Stomach (tissue), 4 donors: Measurements from ENCODE around the gene DLGAP1.

Experiments
- POLR2A ChIP-seq, 4 donors: fragments of 450-650 bp; IDR thresholded peaks; one replicate each; pipeline ENCODE4 v1.6.1; 2016; ENCODE audit warnings: antibody characterized with exemption in 4 of 4, control low read depth in 2 of 4, mild to moderate bottlenecking in 1 of 4, moderate library complexity in 1 of 4
- TF ChIP-seq, protein P1 (sequence below), 7 experiments: fragments of 450-650 bp in 4 of 7; fragments of 200-600 bp in 3 of 7; sonication (generic) in 3 of 7; IDR thresholded peaks; one replicate each; pipeline ENCODE4 v1.5.1; 2016 to 2019; ENCODE audit warnings: antibody characterized with exemption in 7 of 7, control low read depth in 2 of 7, mild to moderate bottlenecking in 1 of 7

DNA sequence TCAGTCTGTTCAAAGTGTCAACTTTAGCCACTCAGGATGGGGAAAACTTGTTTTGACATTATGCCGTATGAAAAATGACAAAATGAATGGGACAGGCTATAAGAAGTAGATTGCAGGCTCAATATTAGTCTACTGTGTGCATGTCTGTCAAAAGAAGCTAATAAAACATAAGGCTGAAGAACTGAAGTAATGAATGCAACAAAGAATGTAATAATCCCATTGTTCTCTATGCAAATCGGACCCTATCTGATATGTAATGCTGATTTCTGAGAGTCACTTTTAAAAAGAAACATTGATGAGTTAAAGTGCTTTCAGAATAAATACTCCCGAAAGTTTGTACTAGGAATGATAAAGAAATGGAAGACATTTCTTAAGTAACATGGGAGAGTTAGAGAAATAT is 172.2 kb downstream of the DLGAP1 start:
- TF ChIP-seq, protein P1, sequence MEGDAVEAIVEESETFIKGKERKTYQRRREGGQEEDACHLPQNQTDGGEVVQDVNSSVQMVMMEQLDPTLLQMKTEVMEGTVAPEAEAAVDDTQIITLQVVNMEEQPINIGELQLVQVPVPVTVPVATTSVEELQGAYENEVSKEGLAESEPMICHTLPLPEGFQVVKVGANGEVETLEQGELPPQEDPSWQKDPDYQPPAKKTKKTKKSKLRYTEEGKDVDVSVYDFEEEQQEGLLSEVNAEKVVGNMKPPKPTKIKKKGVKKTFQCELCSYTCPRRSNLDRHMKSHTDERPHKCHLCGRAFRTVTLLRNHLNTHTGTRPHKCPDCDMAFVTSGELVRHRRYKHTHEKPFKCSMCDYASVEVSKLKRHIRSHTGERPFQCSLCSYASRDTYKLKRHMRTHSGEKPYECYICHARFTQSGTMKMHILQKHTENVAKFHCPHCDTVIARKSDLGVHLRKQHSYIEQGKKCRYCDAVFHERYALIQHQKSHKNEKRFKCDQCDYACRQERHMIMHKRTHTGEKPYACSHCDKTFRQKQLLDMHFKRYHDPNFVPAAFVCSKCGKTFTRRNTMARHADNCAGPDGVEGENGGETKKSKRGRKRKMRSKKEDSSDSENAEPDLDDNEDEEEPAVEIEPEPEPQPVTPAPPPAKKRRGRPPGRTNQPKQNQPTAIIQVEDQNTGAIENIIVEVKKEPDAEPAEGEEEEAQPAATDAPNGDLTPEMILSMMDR (IDR thresholded peaks at IDR 0.05), result no peak
- no peak for TF ChIP-seq POLR2A (IDR thresholded peaks at IDR 0.05)
